Neural crest cell (in vitro differentiated cells): ENCODE results near the gene FLYWCH1. TPM values are rescaled to one million over a fixed set of nuclear protein-coding genes. Genes with fewer than 3 reads are reported as not detected.

Experiments
- DNase-seq: peaks from one replicate; pipeline ENCODE4 v3.0.0; 2021; ENCODE audit warnings: low read depth, mixed read lengths, low spot score
- H3K27ac Mint-ChIP-seq: one replicate; pipeline ENCODE4 v1.8.0; 2021; ENCODE audit warnings: mild to moderate bottlenecking, mixed read lengths; ENCODE audit not compliant: unreplicated experiment
- H3K27me3 Mint-ChIP-seq: 2 replicates; pipeline ENCODE4 v1.8.0; 2021; ENCODE audit warnings: low read depth, mild to moderate bottlenecking, mixed read lengths
- H3K36me3 Mint-ChIP-seq: 2 replicates; pipeline ENCODE4 v1.8.0; 2021; ENCODE audit warnings: low read depth, mild to moderate bottlenecking, mixed read lengths
- H3K4me1 Mint-ChIP-seq: 2 replicates; pipeline ENCODE4 v1.8.0; 2021; ENCODE audit warnings: mixed read lengths
- H3K4me3 Mint-ChIP-seq: one replicate; pipeline ENCODE4 v1.8.0; 2021; ENCODE audit warnings: mild to moderate bottlenecking, mixed read lengths
- H3K9me3 Mint-ChIP-seq: 2 replicates; pipeline ENCODE4 v1.8.0; 2021; ENCODE audit warnings: mixed read lengths
- long read RNA-seq: library from polyadenylated mRNA; unstranded; transcript quantifications from one replicate; pipeline ENCODE4 v2.0.0, GENCODE V29; 2020
- total RNA-seq: library from RNA; stranded (reverse); gene quantifications from 2 replicates; pipeline ENCODE4 v1.2.1, GENCODE V29; 2021
- TF ChIP-seq, protein P1 (sequence below): fragments of 200-600 bp; sonication (generic); conservative IDR thresholded peaks from 2 replicates; pipeline ENCODE4 v1.5.0; 2021; ENCODE audit warnings: antibody characterized with exemption, mild to moderate bottlenecking

Gene FLYWCH1, protein sequence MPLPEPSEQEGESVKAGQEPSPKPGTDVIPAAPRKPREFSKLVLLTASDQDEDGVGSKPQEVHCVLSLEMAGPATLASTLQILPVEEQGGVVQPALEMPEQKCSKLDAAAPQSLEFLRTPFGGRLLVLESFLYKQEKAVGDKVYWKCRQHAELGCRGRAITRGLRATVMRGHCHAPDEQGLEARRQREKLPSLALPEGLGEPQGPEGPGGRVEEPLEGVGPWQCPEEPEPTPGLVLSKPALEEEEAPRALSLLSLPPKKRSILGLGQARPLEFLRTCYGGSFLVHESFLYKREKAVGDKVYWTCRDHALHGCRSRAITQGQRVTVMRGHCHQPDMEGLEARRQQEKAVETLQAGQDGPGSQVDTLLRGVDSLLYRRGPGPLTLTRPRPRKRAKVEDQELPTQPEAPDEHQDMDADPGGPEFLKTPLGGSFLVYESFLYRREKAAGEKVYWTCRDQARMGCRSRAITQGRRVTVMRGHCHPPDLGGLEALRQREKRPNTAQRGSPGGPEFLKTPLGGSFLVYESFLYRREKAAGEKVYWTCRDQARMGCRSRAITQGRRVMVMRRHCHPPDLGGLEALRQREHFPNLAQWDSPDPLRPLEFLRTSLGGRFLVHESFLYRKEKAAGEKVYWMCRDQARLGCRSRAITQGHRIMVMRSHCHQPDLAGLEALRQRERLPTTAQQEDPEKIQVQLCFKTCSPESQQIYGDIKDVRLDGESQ
- 26.4 and 26.7 TPM in 2 replicates for total RNA-seq
- long read RNA-seq, partial matches to known transcripts, result 0 of 3 reads
- long read RNA-seq, other reads (novel, unspliced or antisense), result 3 of 3 reads

DNA sequence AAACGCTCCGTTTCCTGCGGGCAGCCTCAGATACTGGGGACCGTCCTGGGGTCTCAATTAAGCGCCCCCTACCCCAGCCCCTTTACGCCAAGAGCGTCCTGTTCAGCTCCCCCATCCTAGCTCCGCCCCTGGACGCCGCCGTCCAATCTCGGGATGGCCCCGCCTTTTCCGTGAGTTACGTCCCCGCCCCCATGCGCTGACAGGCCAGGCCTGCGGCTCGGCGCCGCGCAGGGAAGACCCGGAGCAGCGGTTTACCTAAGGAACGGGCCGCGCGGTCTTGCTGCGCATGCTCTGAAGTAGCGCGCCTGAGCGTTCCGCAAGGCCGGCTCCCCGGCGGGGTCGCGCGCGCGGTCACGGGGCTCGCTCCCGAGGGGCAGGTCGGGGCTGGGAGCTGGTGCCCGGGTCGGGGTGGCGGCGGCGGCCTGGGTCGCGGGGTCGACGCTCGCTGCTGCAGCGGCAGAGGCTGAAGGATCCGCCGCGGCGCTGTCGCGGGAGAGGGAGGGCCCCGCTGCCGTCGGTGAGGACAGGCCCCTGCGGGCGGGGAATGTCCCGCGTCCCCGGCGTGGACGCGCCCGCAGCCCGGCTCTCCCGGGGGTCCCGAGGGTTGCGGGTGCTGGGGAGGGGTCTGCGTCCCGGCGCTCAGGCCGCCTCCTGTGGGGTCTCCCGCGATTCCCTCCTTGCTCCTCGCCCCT is at the start of gene FLYWCH1:
FLYWCH1 (plus strand) TSS at position 294 of the 692 bp plus-strand sequence. CDS start 17,755 bp downstream, outside the sequence.
- TF ChIP-seq, protein P1, sequence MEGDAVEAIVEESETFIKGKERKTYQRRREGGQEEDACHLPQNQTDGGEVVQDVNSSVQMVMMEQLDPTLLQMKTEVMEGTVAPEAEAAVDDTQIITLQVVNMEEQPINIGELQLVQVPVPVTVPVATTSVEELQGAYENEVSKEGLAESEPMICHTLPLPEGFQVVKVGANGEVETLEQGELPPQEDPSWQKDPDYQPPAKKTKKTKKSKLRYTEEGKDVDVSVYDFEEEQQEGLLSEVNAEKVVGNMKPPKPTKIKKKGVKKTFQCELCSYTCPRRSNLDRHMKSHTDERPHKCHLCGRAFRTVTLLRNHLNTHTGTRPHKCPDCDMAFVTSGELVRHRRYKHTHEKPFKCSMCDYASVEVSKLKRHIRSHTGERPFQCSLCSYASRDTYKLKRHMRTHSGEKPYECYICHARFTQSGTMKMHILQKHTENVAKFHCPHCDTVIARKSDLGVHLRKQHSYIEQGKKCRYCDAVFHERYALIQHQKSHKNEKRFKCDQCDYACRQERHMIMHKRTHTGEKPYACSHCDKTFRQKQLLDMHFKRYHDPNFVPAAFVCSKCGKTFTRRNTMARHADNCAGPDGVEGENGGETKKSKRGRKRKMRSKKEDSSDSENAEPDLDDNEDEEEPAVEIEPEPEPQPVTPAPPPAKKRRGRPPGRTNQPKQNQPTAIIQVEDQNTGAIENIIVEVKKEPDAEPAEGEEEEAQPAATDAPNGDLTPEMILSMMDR, result no peak
- peaks cover 28% of the 10 kb centered on the region for H3K4me1 Mint-ChIP-seq
- peaks cover 20% of the 10 kb centered on the region for H3K27me3 Mint-ChIP-seq
- peak; percentile 98 for DNase-seq
- no peaks in the 10 kb centered on the region for H3K36me3 Mint-ChIP-seq
- peak within 1 kb of the TSS; percentile 88 for H3K27ac Mint-ChIP-seq
- no peaks in the 10 kb centered on the region for H3K9me3 Mint-ChIP-seq
- peak within 1 kb of the TSS; percentile 93 for H3K4me3 Mint-ChIP-seq

DNA sequence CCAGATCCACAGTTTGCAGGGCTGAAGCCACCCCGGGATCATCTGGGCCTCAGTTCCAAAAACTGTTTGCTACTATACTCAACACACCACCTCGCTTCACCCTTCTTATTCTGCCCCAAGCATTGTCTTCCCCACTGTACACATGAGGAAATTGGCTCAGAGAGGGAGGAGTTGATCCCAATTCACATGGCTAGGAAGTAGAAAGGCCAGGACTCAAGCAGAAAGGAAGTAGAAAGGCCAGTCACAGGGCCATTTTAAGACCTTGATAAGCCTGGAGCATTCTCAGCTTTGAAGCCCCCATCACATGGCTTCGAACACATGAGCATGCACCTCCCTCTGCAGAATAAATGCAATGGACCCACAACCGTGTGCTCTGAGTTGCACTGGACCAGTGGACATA is 46.1 kb upstream of the FLYWCH1 start:
- no peaks in the 10 kb centered on the region for H3K4me1 Mint-ChIP-seq
- H3K9me3 Mint-ChIP-seq, result peaks cover 3% of the 10 kb centered on the region
- no peak for DNase-seq
- TF ChIP-seq, protein P1, result no peak
- H3K27ac Mint-ChIP-seq, result no peak overlapping the region
- H3K4me3 Mint-ChIP-seq, result no peak overlapping the region
- H3K36me3 Mint-ChIP-seq, result no peaks in the 10 kb centered on the region
- peaks cover 69% of the 10 kb centered on the region for H3K27me3 Mint-ChIP-seq

DNA sequence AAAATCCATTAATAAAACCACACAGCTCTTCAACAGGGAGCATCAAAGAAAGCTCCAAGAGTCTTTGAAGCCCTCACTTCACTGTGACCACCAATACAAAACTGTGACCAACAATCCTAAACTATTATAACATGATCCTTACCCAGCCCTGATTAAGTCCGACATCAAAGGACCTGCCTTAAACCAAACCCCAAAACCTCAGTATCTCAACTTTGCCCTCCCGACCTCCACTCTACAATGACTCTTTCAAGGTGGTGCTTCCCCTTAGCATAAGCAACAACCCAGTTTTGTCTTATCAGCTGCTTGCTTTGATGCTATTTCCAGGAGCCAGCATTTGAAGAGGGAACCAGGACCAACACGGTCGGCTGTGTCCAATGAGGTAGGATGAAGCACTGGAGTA is 45.3 kb upstream of the FLYWCH1 start:
- peaks cover 69% of the 10 kb centered on the region for H3K27me3 Mint-ChIP-seq

DNA sequence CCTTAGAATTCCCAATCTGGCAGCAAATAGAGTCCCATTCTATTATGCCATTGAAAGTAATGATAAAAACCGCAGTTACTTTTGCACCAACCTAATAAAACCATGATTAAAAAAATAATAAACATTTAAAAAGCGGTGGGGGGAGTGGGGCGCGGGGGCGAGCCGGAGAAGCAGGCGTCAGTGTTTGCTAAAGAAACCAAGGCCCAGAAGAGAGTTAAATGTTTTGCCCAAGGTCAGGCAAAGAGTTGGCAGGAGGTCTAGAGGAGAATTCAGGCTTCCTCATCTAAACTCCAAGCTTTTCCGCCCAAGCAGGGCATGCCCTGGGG is 44.1 kb upstream of the FLYWCH1 start:
- no peaks in the 10 kb centered on the region for H3K4me1 Mint-ChIP-seq
- H3K36me3 Mint-ChIP-seq, result no peaks in the 10 kb centered on the region
- peaks cover 77% of the 10 kb centered on the region for H3K27me3 Mint-ChIP-seq
- peak overlapping the region; percentile 90 for H3K4me3 Mint-ChIP-seq
- DNase-seq, result no peak
- TF ChIP-seq, protein P1, result no peak
- no peak overlapping the region for H3K27ac Mint-ChIP-seq
- H3K9me3 Mint-ChIP-seq, result no peaks in the 10 kb centered on the region

More for the DNA sequence above, 45.3 kb upstream of the FLYWCH1 start:
- Mint-ChIP-seq H3K36me3 (no peaks in the 10 kb centered on the region), H3K4me3 (peak overlapping the region; percentile 16), H3K27ac (no peak overlapping the region), H3K9me3 (no peaks in the 10 kb centered on the region), H3K4me1 (no peaks in the 10 kb centered on the region)
- no peak for DNase-seq
- TF ChIP-seq, protein P1, result no peak

DNA sequence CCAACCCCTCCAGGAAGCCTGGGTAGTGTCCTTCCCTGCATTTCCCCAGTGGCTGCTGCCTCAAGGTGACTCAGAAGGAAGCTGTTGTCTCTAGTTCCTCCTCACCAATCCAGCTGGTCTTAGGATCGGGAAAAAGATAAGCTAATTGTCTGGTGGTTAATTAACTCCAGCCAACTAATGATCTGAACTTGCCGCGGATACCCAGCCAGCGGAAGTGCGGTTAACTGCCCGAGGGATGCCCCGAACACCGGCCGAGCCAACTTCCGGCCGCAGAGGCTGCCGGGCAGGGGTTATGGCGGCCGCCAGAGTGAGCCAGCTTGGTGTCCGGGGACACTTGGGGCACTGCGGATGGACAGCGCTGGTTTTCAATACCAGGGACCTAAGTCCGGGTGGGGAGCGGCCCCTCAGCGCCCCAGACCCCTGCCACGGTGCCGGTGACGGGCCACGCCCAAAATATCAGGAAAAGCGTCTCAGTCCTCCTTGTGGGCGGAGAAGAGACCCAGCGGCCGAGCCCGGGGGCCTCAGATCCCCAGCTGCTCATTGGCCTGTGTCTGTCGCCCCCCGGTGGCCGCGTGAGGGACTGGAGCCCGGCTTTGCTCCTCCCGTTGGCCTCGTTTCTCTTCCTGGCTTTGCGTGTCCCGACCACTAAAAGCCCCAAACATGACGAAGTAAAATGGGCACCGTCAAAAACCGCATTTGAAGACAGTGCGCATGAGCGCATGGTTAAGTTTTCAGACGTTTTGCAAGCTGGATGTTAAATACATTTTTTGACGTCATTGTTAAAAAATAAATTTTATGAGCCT is 43.5 kb upstream of the FLYWCH1 start:
- Mint-ChIP-seq H3K9me3 (no peaks in the 10 kb centered on the region), H3K27me3 (peaks cover 82% of the 10 kb centered on the region), H3K36me3 (no peaks in the 10 kb centered on the region), H3K4me1 (no peaks in the 10 kb centered on the region), H3K4me3 (peak overlapping the region; percentile 90), H3K27ac (peak overlapping the region; percentile 95)
- DNase-seq, result peak; percentile 99
- TF ChIP-seq, protein P1, result peak; percentile 99
